Fibroblast of lung (primary cell): ENCODE measurements around the gene RBFOX1. TPM values are rescaled to one million over a fixed set of nuclear protein-coding genes. Genes with fewer than 3 reads are reported as not detected.

Experiments
- DNase-seq, 2 donors: peaks; one replicate each; pipeline versions ENCODE4 v3.0.0 to v3.0.0-alpha.2; 2010; ENCODE audit warnings: low read depth in 2 of 2
- H2AFZ ChIP-seq: 2 replicates; pipeline ENCODE4 v1.5.1; 2012; ENCODE audit warnings: low read length, control low read depth, inconsistent platforms
- H3K27ac ChIP-seq: 2 replicates; pipeline ENCODE4 v1.5.1; 2011; ENCODE audit warnings: low read length, control low read depth; ENCODE audit not compliant: insufficient read depth
- H3K27me3 ChIP-seq: 2 replicates; pipeline ENCODE4 v1.5.1; 2011; ENCODE audit warnings: mild to moderate bottlenecking, low read length; ENCODE audit not compliant: control insufficient read depth, insufficient read depth
- H3K36me3 ChIP-seq: 2 replicates; pipeline ENCODE4 v1.5.1; 2011; ENCODE audit warnings: low read length; ENCODE audit not compliant: control insufficient read depth, insufficient read depth
- H3K4me1 ChIP-seq: 2 replicates; pipeline ENCODE4 v1.5.1; 2011; ENCODE audit warnings: low read length; ENCODE audit not compliant: control insufficient read depth, insufficient read depth; ENCODE audit errors: extremely low read depth
- H3K4me2 ChIP-seq: 2 replicates; pipeline ENCODE4 v1.5.1; 2011; ENCODE audit warnings: low read length, control low read depth; ENCODE audit not compliant: insufficient read depth; ENCODE audit errors: extremely low read depth
- H3K4me3 ChIP-seq, 4 experiments: fragments of 200-600 bp in 1 of 4; sonication (generic) in 1 of 4; replicated peaks in 1 of 4; 2 replicates each; pipeline ENCODE4 v1.5.1; 2011 to 2016; ENCODE audit warnings: low read length in 4 of 4, low read depth in 3 of 4, mild to moderate bottlenecking in 3 of 4, control low read depth in 2 of 4, inconsistent platforms in 1 of 4, mixed read lengths in 1 of 4; ENCODE audit not compliant: insufficient read depth in 1 of 4; ENCODE audit errors: control extremely low read depth in 1 of 4
- H3K79me2 ChIP-seq: 2 replicates; pipeline ENCODE4 v1.5.1; 2012; ENCODE audit warnings: mild to moderate bottlenecking, low read length, inconsistent platforms; ENCODE audit not compliant: control insufficient read depth, insufficient read depth
- H3K9ac ChIP-seq: 2 replicates; pipeline ENCODE4 v1.5.1; 2011; ENCODE audit warnings: mild to moderate bottlenecking, low read length, control low read depth; ENCODE audit not compliant: insufficient read depth
- H3K9me3 ChIP-seq: 2 replicates; pipeline ENCODE4 v1.5.1; 2012; ENCODE audit warnings: low read depth, low read length; ENCODE audit not compliant: control insufficient read depth, insufficient read depth
- H4K20me1 ChIP-seq: 2 replicates; pipeline ENCODE4 v1.5.1; 2011; ENCODE audit warnings: low read length; ENCODE audit not compliant: control insufficient read depth, insufficient read depth; ENCODE audit errors: extremely low read depth
- CTCF ChIP-seq, 2 donors: IDR thresholded peaks in 1 of 2; conservative IDR thresholded peaks in 1 of 2; 1 replicate in 1 of 2; 2 replicates in 1 of 2; pipeline ENCODE4 v1.5.1; 2011 to 2012; ENCODE audit warnings: low read length in 2 of 2, control low read depth in 1 of 2, inconsistent platforms in 1 of 2, low read depth in 1 of 2, mild to moderate bottlenecking in 1 of 2
- EZH2 ChIP-seq: IDR thresholded peaks from 2 replicates; pipeline ENCODE4 v1.5.1; 2012; ENCODE audit warnings: low read length, control low read depth, mild to moderate bottlenecking; ENCODE audit errors: missing control alignments
- polyA plus RNA-seq, 2 donors: library from polyadenylated mRNA; depleted of rRNA in 1 of 2; stranded (reverse) in 1 of 2; unstranded in 1 of 2; fragments of >200 nt; gene quantifications; 2 replicates each; pipeline ENCODE4 v1.2.1, GENCODE V29; 2011 to 2012; ENCODE audit warnings: missing spikeins in 1 of 2
- total RNA-seq: library from RNA; depleted of rRNA; stranded (reverse); fragments of >200 nt; gene quantifications from 2 replicates; pipeline ENCODE4 v1.2.1, GENCODE V29; 2014

Gene RBFOX1
- total and polyA plus RNA-seq, 2 donors (not counting 1 experiment from before 2014, with no cell fraction given): not detected

GRCh38 chr16:7532534-7532933 lies 199.9 kb downstream of the RBFOX1 start:
- Histone ChIP-seq H3K27me3 (no peaks in the 10 kb centered on the region), H3K4me2 (no peak overlapping the region), H3K4me3 (no peak overlapping the region), H3K79me2 (no peaks in the 10 kb centered on the region), H3K9me3 (no peaks in the 10 kb centered on the region), H4K20me1 (no peaks in the 10 kb centered on the region), H2AFZ (no peak overlapping the region), H3K36me3 (no peaks in the 10 kb centered on the region), H3K9ac (no peak overlapping the region), H3K27ac (no peak overlapping the region), H3K4me1 (no peaks in the 10 kb centered on the region)
- no peak for TF ChIP-seq EZH2
- TF ChIP-seq CTCF (conservative IDR thresholded peaks at IDR 0.05 in 1 of 2, IDR thresholded peaks at IDR 0.05 in 1 of 2; ENCODE audit: low read depth in 1 of 2, low read length in 2 of 2): no peak
- no peak for DNase-seq

- no peak for DNase-seq
- no peaks in the 10 kb centered on the region for H3K4me1 ChIP-seq
- H3K9me3 ChIP-seq: no peaks in the 10 kb centered on the region
- H3K4me2 ChIP-seq: no peak overlapping the region
- no peak for TF ChIP-seq EZH2
- TF ChIP-seq CTCF (conservative IDR thresholded peaks at IDR 0.05 in 1 of 2, IDR thresholded peaks at IDR 0.05 in 1 of 2; ENCODE audit: low read depth in 1 of 2, low read length in 2 of 2): no peak
- H3K36me3 ChIP-seq: no peaks in the 10 kb centered on the region
- H2AFZ ChIP-seq: no peak overlapping the region
- no peaks in the 10 kb centered on the region for H4K20me1 ChIP-seq
- no peaks in the 10 kb centered on the region for H3K79me2 ChIP-seq
- no peak overlapping the region for H3K9ac ChIP-seq
- no peaks in the 10 kb centered on the region for H3K27me3 ChIP-seq
- H3K27ac ChIP-seq: no peak overlapping the region
- H3K4me3 ChIP-seq: no peak overlapping the region
These were observed 202.1 kb downstream of the RBFOX1 start for GRCh38 chr16:7534749-7535148.

- DNase-seq: no peak
- no peak for TF ChIP-seq CTCF (conservative IDR thresholded peaks at IDR 0.05 in 1 of 2, IDR thresholded peaks at IDR 0.05 in 1 of 2; ENCODE audit: low read depth in 1 of 2, low read length in 2 of 2)
- no peak for TF ChIP-seq EZH2
- Histone ChIP-seq H3K27ac (no peak overlapping the region), H3K4me1 (no peaks in the 10 kb centered on the region), H3K27me3 (no peaks in the 10 kb centered on the region), H3K4me3 (no peak overlapping the region), H2AFZ (no peak overlapping the region), H3K36me3 (no peaks in the 10 kb centered on the region), H3K79me2 (no peaks in the 10 kb centered on the region), H3K9me3 (no peaks in the 10 kb centered on the region), H4K20me1 (no peaks in the 10 kb centered on the region), H3K9ac (no peak overlapping the region), H3K4me2 (no peak overlapping the region)
These were observed 208.4 kb downstream of the RBFOX1 start for GRCh38 chr16:7541026-7541425.
